HTERT RPE-1 (cell line): Measurements from ENCODE around the gene TBC1D23.
"Not testable (repeated sequence)": the region's sequence is repeated elsewhere in the genome, so short reads cannot be mapped to it uniquely, and the experiment has no call there.

ENCODE experiments used
- in situ Hi-C: fragments of 300-500 bp; cut with MboI; formaldehyde crosslinking; loops from 4 replicates; pipeline ENCODE4 v1.14.3; 2020; ENCODE audit warnings: low sequenced_read_pairs

The TBC1D23 gene

DNA sequence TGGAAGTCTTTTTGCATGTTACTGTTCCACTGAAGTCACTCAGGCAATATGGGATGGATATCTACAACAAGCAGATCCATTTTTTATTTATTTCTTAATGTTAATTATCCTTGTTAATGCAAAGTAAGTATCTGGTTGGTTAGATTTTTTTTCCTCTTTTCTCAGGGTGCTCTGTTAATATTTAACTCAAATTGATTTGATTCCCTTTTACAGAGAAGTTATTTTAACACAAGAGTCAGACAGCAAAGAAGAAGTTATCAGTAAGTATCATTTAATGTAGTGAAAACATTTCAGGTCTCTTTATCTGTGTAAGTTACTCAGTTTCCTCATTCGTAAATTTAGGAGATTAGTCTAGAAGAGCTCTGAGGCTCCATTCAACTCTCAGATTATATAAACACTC is 34.3 kb downstream of the TBC1D23 start:
- in situ Hi-C loops, result no loop called here

DNA sequence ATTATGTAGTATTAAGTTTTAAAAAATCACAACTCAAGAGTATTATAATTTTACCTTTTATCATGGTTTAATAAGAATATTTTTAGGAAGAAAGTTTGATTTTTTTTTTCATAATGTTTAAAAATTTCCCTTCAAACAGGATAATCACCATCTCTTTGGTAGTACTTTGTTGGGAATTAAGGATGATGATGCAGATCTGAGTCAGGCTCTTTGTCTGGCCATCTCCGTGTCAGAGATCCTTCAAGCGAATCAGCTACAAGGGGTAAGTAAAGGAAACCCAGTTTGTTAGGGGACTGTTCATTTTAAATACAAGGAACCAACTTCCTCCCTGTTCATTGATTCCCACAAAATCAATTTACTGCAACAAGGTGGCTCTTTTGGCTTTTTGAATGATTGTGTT is 37.0 kb downstream of the TBC1D23 start:
- in situ Hi-C loops, result no loop called here

DNA sequence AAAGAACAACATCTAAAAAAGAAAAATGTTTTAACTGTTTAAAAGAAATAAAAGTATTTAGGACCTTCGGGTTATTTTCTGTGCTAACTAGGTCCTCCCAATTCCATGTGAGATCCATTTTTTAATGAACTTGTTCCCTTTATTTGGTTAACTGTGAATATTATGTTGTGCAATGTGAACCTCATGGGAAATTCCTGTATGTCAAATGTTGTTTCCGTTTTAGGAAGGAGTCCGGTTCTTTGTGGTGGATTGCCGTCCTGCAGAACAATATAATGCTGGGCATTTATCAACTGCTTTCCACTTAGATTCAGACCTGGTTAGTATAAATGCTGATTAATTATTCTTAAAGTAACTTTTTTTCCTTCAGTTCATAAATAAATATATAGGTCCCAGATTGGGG is 38.2 kb downstream of the TBC1D23 start:
- in situ Hi-C loops, result no loop called here

DNA sequence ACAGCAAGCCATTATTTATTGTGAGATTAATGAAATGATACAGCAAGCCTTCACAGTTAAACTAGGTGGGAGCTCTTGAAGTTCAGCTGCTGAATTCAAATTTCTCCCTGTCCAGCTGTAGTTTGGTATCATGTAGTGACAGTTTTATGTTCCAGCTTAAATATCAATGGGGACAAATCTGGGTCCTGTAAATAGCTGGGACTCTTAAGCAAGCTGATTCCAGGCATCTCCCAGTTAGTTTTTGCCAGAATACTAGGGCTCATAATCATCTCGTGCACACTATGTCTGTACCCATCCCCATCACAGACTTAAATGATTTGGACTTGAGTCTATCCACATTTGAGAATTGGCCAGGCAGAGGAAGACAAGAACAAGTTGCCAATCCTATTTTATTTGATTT is 45.9 kb downstream of the TBC1D23 start:
- in situ Hi-C loops, result no loop called here

DNA sequence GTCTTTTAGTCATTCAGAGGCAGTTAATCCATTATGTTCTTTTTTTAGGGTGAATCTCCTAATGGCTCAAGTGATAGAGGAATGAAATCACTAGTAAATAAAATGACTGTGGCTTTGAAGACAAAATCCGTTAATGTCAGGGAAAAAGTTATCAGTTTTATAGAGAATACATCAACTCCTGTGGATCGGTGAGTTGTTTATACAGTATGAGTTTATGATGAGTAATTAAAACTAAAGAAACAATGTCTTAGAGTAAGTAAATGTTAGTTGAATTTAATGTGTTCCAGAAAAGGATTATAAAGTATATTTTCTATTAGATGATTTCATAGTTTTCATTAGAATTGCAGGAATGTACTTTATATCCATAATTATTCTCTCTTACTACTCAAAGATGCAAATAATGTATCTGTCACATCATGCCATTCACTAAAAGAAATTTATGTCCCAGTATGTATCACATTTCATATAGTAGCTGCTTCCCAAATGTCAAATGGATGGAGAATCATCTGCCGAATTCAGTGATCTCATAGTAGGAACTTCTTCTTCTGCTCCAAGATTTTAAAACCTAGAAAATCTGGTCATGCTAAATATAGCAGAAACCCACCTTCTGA is 49.7 kb downstream of the TBC1D23 start:
- in situ Hi-C loops, result no loop called here

DNA sequence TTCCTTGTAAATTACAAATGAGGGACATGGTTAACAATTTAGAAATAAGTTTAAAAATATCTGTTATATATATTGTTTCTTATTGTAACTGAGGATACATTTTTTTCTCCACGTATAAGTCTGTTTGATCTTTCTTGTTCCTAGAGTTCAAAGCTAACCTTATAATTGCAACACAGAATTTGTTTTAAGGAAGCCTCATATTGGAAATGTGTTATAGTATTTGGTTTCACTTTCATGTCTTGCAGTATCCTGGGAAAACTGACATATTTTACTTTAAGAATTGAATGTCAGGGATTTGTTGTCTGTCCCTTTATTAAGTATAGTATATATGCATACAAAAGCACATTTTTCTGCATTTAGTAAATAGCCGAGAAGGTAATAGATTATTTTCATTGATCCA is 50.2 kb downstream of the TBC1D23 start:
- in situ Hi-C loops, result no loop called here

DNA sequence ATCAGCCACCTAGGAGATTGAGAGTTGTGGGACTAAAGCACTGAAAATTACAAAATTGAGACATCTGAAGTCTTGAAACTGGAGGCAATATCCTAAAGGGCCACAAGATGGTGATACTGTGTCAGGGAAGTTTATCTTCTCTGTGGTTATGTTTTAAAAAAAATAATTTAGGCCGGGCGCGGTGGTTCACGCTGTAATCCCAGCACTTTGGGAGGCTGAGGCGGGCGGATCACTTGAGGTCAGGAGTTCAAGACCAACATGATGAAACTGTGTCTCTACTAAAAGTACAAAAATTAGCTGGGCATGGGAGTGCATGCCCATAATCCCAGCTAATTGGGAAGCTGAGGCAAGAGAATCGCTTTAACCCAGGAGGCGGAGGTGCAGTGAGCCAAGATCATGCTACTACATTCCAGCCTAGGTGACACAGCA is 55.9 kb downstream of the TBC1D23 start:
- in situ Hi-C loops, result no loop called here

DNA sequence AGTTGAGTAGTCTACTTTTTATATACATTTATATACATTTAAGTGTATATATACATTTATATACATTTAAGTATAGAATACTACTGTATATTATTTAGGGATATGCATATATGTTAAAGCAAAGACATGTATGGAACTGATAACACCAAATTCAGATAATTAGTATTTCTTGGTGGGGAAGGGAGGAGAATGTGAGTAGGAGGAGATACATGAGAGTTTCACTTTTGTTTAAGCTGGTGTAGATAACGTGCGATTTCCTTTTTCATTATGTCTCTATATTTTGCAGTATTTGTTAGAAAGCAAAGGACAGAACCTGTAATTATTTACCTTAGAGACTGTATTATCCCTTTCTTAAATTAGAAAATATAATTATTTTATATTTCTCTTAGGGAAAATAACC is 57.1 kb downstream of the TBC1D23 start:
- in situ Hi-C loops, result no loop called here

DNA sequence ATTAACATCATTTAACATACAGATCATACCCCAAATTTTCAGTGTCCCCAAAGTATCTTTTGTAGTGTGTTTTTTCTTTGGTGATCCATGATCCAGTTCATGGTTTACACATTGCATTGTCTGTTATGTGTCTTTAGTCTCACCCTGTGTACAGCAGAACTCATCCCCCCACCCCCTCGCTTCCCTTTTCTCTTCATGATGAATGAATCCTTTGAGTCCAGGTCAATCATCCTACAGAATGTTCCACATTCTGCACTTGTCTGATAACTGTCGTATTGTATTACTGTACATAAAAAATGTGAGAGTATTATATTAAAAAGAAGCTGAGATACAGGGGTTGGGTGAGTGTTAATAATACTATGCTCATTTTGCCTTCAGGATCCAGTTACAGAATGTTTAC is 59.2 kb downstream of the TBC1D23 start:
- in situ Hi-C loops, result no loop called here

DNA sequence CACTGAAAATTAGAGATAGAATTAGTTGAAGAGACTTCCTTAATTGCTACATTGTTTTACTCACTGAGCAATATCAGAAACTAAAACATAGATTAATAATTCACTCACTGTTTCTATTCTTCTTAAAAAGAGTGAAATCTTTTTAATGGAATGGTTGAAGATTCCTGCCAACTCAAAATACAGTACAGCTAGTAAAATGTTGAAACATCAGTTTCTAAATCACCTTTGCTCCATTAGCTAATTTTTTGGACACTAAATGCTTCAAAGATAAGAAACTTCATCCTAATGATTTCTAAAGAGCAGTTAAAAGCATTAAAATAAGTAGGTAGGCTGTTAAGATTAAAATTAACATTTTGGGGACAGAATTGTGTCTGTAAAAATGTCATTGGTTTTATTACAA is 63.3 kb downstream of the TBC1D23 start:
- in situ Hi-C loops, result no loop called here

DNA sequence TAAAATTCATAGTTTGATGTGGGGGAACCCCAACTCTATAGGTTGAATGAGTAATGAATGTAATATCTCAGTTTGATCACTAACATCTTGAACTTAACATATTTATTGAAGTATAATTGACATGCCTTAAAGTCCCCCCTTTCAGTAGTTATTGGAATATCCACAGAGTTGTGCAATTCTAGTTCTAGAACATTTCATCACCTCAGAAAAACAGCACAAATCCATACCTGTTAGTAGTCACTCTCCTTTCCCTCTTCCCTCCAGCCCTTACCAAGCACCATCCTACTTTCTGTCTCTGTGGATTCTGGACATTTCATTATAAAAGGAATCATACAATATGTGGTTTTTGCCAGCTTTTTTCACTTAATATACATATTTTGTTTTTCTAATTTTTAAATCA is 65.0 kb downstream of the TBC1D23 start:
- in situ Hi-C loops, result no loop called here

DNA sequence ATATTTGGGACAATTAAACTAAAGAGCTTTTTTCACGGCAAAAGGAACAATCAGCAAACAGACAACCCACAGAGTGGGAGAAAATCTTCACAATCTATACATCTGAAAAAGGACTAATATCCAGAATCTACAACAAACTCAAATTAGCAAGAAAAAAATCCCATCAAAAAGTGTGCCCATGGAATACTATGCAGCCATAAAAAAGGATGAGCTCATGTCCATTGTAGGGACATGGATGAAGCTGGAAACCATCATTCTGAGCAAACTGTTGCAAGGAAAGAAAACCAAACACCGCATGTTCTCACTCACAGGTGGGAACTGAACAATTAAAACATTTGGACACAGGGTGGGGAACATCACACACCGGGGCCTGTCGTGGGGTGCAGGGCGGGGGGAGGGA is 66.6 kb downstream of the TBC1D23 start:
- in situ Hi-C loops, result not testable (repeated sequence)

DNA sequence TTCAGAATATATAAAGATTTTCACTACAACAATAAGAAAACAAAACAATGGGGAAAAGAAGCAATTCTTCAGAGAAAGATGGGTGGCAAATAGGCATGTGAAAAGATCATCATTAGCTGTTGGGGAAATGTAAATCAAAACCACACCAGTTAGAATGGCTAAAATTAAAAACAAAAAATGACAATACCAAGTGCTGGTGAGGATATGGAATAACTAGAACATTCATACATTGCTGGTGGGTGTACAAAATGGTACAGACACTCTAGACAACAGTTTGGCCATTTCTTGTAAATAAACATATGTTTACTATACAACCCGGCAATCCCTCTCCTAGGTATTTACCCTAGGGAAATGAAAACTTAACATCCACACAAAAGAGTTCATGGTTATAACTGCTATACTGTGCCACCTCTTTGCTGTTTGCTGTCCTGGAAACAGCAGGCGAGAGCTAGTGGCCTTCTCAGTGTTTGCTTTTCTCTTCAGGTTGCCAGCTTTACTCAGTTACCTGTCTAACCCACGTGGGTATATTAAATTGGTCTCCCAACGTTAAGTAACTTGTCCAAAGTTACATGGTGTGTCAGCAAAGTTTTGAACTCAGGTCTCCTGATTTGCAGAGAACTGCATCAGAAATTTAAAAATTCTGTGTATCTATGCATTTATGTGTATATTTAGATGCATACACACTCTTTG is 69.2 kb downstream of the TBC1D23 start:
- in situ Hi-C loops, result no loop called here

DNA sequence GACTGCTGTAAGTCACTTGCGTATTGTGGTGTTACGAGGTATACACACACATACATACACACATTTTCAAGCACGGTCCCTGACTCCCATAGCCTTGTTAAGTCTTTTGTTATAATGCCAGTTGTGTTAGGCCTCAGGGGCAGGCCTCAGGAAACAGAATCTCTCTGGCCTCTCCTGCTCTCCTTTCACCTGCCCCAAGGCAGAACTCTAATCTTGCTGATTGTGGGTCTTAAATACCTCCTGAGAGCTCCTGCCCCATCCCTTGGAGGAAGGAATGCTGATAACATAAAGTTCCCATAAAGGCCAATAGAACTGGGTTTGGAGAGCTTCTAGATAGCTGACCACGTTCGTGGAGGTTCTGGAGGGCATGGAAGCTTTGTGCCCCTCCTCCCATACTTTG is 69.9 kb downstream of the TBC1D23 start:
- in situ Hi-C loops, result no loop called here

DNA sequence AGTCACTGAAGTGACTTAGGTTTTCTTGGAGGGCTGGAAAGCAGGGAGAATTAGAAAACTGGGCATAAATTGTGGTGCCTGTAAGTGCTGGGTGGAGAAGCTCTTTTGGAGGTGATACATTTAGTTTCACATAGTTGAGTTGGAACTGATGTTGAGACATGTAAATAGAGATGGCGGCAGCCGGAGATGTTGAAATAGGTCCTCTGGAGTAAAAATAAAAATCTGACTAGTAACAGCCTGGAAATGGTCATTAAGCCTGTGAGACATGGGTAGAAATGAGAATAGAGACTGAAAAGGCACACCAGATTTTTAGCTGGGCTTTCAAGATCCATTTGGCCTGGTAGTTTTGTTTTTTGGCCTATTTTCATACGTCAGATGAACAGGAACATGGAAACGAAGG is 70.9 kb downstream of the TBC1D23 start:
- in situ Hi-C loops, result no loop called here

DNA sequence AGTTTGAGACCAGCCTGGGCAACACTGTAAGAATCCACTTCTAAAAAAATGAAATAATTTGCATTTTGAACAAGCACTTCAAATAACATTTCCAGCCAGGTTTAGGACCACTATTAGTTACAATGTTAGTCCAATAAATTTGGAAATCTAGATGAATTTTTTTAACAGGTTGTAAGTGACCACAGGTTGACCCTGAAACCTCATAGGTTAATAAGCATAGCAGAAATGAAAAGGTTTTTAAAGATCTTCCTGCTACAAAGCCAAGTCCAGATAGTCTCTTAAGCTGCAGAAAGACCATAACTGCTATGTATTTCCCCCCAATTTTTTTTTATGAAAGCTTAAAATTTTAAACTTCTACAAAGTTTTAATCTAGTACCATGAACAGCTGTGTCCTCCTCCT is 72.3 kb downstream of the TBC1D23 start:
- in situ Hi-C loops, result no loop called here

DNA sequence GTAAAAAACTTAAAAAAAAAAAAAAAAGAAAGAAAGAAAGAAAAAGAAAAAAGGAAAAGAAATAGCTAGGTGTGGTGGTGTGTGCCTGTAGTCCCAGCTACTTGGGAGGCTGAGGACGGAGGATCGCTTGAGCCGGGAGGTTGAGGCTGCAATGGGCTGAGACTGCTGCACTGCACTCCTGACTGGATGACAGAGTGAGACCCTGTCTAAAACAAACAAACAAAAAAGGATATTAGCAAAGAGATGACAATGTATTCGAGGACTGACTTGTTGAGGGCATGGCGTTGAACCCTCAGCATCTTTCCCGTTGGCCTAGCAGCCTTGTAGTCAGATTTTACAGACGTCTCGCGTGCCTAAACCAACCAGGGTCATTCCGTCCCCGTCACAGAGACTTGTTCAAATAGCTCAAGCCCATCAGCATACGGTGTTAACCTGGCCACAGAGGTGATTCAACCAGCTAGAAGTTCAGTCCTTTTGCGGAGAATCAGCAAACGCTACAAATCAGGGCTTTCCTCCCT is 73.2 kb downstream of the TBC1D23 start:
- in situ Hi-C loops, result no loop called here

DNA sequence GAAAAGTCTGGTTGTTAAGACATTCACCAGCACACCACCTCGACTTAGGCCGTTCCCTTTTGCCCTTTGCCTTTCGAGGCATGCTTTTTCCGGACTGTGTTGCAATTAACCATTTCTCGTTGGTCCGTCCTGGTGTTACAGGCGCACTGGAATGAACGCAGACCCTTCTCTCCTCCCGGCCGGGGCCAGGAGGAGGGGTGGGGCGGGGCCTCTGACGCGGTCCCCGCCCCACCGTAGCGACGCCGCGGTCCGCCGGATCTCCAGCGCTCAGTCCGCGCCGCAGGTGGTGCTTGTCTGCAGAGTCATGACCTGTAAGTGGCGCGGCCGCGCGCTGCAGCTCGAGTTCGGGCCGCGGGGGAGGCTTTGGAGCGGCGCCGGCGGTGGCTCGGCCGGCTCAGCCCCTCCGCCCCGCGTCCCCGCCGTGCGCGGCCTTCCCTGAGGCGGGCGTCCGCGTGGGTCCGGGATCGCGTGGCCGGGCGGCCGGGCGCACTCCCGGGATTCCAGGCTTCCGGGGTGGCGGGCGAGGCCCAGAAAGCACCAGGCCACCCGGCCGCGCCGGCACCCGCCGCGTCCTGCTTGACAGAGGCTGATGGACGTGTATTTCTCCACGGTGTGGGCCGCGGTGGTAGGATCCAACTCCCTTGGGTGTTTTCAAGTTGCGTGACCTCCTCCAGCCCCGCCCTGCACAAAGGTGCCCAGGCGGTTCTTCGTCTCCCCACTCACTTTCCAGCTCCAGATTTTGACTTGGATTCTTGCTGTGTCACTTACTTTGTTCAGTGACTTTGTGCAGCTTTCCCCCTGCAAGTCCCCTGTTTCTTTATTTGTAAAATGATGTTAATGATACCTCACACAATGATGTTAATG is 73.9 kb downstream of the TBC1D23 start, which contains the start of gene NIT2:
Gene NIT2 (plus strand): TSS at position 270 of the 864 bp plus-strand sequence. CDS start 35 bp downstream, at position 305.
- in situ Hi-C loops, result no loop called here

DNA sequence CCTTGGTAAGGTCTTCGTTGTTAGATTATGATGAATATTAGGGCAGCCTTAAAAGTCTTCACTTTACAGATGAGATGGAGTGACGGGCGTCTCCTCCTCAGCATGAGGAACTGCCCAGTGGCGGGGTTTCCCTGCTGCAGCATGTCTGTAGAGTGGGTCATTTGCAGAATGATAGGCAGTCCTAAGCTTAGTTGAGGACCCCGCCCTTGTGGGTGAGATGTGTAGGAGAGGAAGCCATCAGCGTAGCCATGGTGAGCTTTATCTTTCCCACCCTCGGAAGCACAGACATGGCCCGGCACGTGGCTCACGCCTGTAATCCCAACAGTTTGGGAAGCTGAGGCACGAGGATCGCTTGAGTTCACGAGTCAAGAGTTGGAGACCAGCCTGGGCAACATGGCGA is 74.6 kb downstream of the TBC1D23 start:
- in situ Hi-C loops, result no loop called here

DNA sequence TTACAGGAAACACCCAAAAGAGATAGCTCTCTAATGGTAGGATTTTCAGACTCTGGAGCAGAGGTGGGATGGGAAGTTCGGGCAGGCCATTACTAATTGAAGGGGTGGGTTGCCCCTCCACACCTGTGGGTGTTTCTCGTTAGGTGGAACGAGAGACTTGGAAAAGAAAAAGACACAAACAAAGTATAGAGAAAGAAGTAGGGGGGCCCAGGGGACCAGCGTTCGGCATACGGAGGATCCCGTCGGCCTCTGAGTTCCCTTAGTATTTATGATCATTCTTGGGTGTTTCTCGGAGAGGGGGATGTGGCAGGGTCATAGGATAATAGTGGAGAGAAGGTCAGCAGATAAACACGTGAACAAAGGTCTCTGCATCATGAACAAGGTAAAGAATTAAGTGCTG is 75.4 kb downstream of the TBC1D23 start:
- in situ Hi-C loops, result not testable (repeated sequence)

DNA sequence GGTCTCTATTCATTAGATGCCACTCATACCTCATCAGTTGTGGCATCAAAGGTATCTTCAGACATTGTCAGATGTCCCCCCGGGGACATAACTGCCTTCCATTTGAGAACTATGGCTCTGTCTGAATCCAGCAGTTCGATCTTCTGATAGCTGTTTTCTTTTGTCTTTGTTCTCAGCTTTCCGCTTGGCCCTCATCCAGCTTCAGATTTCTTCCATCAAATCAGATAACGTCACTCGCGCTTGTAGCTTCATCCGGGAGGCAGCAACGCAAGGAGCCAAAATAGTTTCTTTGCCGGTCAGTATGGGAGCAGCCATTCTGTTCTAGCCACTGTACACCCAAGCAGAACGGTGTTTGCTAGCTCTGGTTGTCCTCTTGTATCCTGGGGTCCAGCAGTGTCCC is 78.1 kb downstream of the TBC1D23 start:
- in situ Hi-C loops, result no loop called here

DNA sequence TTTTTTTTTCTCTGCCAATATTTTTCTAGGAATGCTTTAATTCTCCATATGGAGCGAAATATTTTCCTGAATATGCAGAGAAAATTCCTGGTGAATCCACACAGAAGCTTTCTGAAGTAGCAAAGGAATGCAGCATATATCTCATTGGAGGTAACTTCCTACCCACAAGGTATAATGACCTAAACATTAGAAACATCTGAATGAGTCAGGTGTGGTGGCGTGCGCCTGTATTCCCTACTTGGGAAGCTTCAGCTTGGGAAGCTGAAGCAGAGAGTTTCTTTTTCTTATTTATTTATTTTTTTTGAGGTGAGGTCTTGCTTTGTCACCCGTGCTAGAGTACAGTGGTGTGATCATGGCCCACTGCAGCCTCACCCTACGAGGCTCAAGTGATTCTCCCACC is 79.0 kb downstream of the TBC1D23 start:
- in situ Hi-C loops, result no loop called here
